Nephron progenitor cell (in vitro differentiated cells): ENCODE measurements around the gene DERA.

Source experiments
- DNase-seq: peaks from one replicate; pipeline ENCODE4 v3.0.0; 2021
- H3K27ac Mint-ChIP-seq: 2 replicates; pipeline ENCODE4 v1.8.0; 2021; ENCODE audit warnings: mild to moderate bottlenecking, moderate library complexity, mixed read lengths
- H3K27me3 Mint-ChIP-seq: 2 replicates; pipeline ENCODE4 v1.8.0; 2021; ENCODE audit warnings: mild to moderate bottlenecking, low read depth, mixed read lengths; ENCODE audit not compliant: poor library complexity
- H3K36me3 Mint-ChIP-seq: 2 replicates; pipeline ENCODE4 v1.8.0; 2021; ENCODE audit warnings: low read depth, mixed read lengths
- H3K4me1 Mint-ChIP-seq: 2 replicates; pipeline ENCODE4 v1.8.0; 2021; ENCODE audit warnings: mixed read lengths
- H3K4me3 Mint-ChIP-seq: 2 replicates; pipeline ENCODE4 v1.8.0; 2021; ENCODE audit warnings: mild to moderate bottlenecking, moderate library complexity, mixed read lengths
- H3K9me3 Mint-ChIP-seq: 2 replicates; pipeline ENCODE4 v1.8.0; 2021; ENCODE audit warnings: mild to moderate bottlenecking, moderate library complexity, mixed read lengths
- CTCF ChIP-seq: fragments of 200-600 bp; sonication (generic); IDR thresholded peaks from 2 replicates; pipeline ENCODE4 v1.5.0; 2021; ENCODE audit warnings: antibody characterized with exemption

Gene DERA

DNA sequence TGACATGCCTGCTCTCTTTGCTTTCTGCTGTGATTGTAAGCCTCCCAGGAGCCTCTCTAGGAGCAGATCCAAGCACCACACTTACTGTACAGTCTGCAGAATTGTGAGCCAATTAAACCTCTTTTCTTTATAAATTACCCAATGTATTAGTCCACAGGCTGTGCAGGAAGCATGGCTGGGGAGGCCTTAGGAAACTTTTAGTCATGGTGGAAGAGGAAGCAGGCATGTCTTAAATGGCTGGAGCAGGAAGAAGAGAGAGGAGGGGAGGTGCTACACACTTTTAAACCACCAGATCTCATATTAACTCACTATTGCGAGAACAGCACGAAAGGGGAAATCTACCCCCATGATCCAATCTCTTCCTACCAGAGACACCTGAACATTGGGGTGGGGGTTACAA is 108.9 kb downstream of the DERA start:
- H3K4me3 Mint-ChIP-seq = no peak overlapping the region
- no peak for TF ChIP-seq CTCF
- no peak for DNase-seq
- H3K36me3 Mint-ChIP-seq = peaks cover 97% of the 10 kb centered on the region
- no peaks in the 10 kb centered on the region for H3K4me1 Mint-ChIP-seq
- H3K27me3 Mint-ChIP-seq = no peaks in the 10 kb centered on the region
- peaks cover 67% of the 10 kb centered on the region for H3K9me3 Mint-ChIP-seq
- no peak overlapping the region for H3K27ac Mint-ChIP-seq

DNA sequence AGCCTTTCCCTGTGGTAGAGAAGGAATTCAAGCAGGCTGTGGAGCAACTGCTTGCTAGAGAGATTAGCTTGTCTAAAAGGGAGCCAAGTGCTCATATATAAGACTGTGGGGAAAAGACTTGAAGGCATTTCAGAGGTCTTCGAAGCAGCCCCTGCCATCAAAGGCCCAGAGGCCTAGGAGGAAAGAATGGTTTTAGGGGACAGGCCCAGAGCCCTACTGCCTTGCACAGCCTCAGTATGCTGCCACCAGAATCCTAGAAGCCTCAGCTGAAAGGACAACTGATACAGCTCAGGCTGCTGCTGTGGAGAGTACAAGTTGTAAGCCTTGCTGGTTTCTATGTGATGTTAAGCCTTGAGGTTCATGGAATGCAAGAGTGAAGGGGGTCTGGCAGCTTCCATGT is 109.9 kb downstream of the DERA start:
- no peak for TF ChIP-seq CTCF
- peaks cover 57% of the 10 kb centered on the region for H3K9me3 Mint-ChIP-seq
- H3K4me3 Mint-ChIP-seq = no peak overlapping the region
- H3K36me3 Mint-ChIP-seq = peaks cover 97% of the 10 kb centered on the region
- no peaks in the 10 kb centered on the region for H3K27me3 Mint-ChIP-seq
- no peak for DNase-seq
- H3K27ac Mint-ChIP-seq = no peak overlapping the region
- H3K4me1 Mint-ChIP-seq = no peaks in the 10 kb centered on the region

DNA sequence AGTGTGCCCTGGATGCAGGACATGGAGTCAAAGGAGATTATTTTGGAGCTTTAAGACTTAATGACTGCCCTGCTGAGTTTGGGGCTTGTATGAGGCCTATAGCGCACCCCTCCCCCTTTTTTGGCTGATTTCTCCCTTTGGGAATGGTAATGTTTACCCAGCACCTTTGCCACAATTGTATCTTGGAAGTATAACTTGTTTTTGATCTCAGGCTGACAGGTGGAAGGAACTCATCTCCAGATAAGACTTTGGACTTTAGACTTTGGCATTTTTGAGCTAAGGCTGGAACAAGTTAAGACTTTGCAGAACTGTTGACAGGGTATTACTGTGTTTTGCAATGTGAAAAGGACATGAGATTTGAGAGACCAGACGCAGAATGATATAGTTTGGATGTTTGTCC is 110.5 kb downstream of the DERA start:
- Mint-ChIP-seq H3K4me3 (no peak overlapping the region), H3K4me1 (no peaks in the 10 kb centered on the region), H3K27me3 (no peaks in the 10 kb centered on the region), H3K36me3 (peaks cover 100% of the 10 kb centered on the region), H3K9me3 (peaks cover 53% of the 10 kb centered on the region), H3K27ac (no peak overlapping the region)
- DNase-seq = no peak
- TF ChIP-seq CTCF = no peak

DNA sequence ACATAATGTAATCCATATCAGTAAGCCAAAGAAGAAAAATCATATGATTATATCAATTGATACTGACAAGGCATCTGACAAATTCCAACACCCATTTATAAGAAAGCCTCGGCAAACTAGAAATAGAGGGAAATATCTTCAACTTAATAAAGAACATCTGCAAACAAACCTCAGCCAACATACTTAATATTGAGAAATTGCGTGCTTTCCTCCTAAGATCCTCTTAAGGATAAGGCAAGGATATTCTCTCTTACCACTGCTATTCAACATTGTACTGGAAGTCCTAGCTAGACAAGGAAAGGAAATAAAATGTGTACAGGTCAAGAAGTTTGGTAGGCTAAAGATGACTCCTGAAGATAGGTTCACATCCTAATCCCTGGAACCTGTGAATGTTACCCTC is 115.9 kb downstream of the DERA start:
- Mint-ChIP-seq H3K4me1 (no peaks in the 10 kb centered on the region), H3K27ac (no peak overlapping the region), H3K9me3 (peaks cover 22% of the 10 kb centered on the region), H3K36me3 (peaks cover 69% of the 10 kb centered on the region), H3K27me3 (no peaks in the 10 kb centered on the region), H3K4me3 (no peak overlapping the region)
- no peak for TF ChIP-seq CTCF
- DNase-seq = no peak

DNA sequence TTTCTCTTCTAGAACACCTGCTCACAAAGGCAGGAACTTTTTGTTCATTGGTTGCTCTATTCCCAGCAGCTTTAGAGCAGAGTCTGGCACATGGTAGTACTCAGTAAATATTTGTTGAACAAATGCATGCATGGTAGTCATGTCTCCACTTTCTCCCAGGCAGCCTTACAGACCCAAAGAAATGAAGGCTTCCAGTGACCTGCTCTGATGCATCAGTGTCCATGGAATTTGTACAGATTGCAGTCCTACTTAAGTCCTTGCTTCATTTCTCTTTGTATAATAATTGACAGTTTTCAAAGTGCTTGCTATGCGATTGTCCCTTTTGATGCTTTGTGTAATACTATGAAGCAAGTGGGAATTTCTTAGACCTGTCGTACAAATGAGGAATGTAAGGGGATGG is 119.6 kb downstream of the DERA start:
- TF ChIP-seq CTCF = no peak
- H3K36me3 Mint-ChIP-seq = peaks cover 53% of the 10 kb centered on the region
- no peaks in the 10 kb centered on the region for H3K4me1 Mint-ChIP-seq
- peaks cover 3% of the 10 kb centered on the region for H3K27me3 Mint-ChIP-seq
- DNase-seq = no peak
- H3K27ac Mint-ChIP-seq = no peak overlapping the region
- no peak overlapping the region for H3K4me3 Mint-ChIP-seq
- no peaks in the 10 kb centered on the region for H3K9me3 Mint-ChIP-seq

DNA sequence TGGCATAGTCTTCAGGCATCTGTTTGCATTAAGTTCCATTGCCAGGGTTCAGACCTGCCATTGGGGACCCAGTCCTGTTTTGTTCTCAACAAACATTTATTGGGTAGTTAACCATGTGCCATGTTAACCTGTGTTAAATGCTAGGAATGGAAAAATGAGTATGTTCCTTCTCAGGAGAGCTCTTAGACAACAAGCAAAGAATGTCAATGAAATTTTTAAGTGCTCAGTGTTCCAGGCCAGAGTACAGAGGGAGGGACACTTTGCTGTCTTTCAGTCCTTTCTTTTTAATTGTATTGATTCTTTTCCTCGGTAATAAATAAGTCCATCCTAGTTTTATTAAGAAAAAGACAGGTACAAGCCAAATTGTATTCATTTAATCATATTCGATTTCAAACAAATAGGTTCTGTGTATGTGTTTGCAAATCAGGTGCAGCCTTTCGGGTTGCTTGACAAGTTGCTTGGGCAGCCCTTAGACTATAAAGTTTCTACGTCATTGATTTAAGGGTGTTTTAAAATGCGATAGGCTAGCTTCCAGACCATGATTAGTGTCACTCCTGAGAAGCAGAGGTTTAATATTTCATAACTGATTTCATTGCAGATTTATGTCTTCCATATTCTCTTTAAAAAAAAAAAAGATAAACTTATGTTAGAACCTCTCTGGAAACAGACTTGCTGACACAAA is 123.1 kb downstream of the DERA start:
- Mint-ChIP-seq H3K27ac (no peak overlapping the region), H3K9me3 (no peaks in the 10 kb centered on the region), H3K4me3 (no peak overlapping the region), H3K36me3 (peaks cover 43% of the 10 kb centered on the region), H3K27me3 (peaks cover 3% of the 10 kb centered on the region), H3K4me1 (no peaks in the 10 kb centered on the region)
- TF ChIP-seq CTCF = no peak
- DNase-seq = no peak
